ENCODE data around the gene POLR1B. TPM values are rescaled to one million over a fixed set of nuclear protein-coding genes. Genes with fewer than 3 reads are reported as not detected.
"Not testable (repeated sequence)": the region's sequence is repeated elsewhere in the genome, so short reads cannot be mapped to it uniquely, and the experiment has no call there.

Gene POLR1B
- total and polyA plus RNA-seq, 5 donors: 3.1 to 13.8 (median 10.2) TPM

DNA sequence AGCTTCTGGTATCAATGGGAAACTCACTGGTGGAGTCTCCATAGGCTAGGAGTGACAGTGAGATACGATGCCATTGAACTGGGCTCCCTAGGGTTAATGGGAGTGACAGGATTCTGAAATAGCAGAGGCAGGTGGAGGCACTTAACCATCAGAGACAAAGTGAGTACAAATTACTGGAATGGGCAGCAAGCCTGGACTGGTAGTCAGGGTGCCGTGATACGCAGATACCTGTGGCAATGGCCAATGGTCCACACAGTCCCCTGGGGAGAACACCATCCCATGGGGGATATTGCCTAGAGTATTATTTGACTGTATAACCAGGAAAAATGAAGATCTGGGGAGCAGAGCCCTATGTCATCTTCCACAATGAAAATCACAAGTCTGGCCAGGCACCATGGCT, 59.5 kb downstream of the POLR1B start:
- Histone ChIP-seq H3K9me3 (ENCODE audit: control insufficient read depth, low read length) (no peaks in the 10 kb centered on the region), H3K4me3 (ENCODE audit: low read length) (no peak overlapping the region), H3K27me3 (ENCODE audit: control insufficient read depth, insufficient read depth) (no peaks in the 10 kb centered on the region), H3K4me1 (ENCODE audit: control insufficient read depth, insufficient read depth, low read length) (no peaks in the 10 kb centered on the region), H3K27ac (ENCODE audit: low read length) (no peak overlapping the region)
- intact Hi-C loops (cut with DNase I): loop anchor here in 2 of 4 donors (2.0 to 5.0 kb wide), 2 partner anchors 125 to 126 kb away; no protein-coding TSS in a partner anchor
- ATAC-seq (no peak), DNase-seq (no peak)
- 94% methylated on average over 3 of the region's 3 CpGs for WGBS

- intact Hi-C loops (cut with DNase I): loop anchor here in 1 of 4 donors (5.0 kb wide), 1 partner anchor 124 kb away; no protein-coding TSS in a partner anchor
- DNase-seq (no peak), ATAC-seq (no peak)
- Histone ChIP-seq H3K27ac (ENCODE audit: low read length) (no peak overlapping the region), H3K4me3 (ENCODE audit: low read length) (no peak overlapping the region), H3K9me3 (ENCODE audit: control insufficient read depth, low read length) (no peaks in the 10 kb centered on the region), H3K27me3 (ENCODE audit: control insufficient read depth, insufficient read depth) (no peaks in the 10 kb centered on the region), H3K4me1 (ENCODE audit: control insufficient read depth, insufficient read depth, low read length) (no peaks in the 10 kb centered on the region)
- 94% methylated on average over 3 of the region's 3 CpGs for WGBS
Observed at GRCh38 chr2:112602917-112603316, 60.7 kb downstream of the POLR1B start.

- DNase-seq: no peak
- H3K9me3 ChIP-seq (ENCODE audit: control insufficient read depth, low read length): no peaks in the 10 kb centered on the region
- 94% methylated on average over 2 of the region's 2 CpGs for WGBS
- no peak overlapping the region for H3K4me3 ChIP-seq (ENCODE audit: low read length)
- H3K4me1 ChIP-seq (ENCODE audit: control insufficient read depth, insufficient read depth, low read length): no peaks in the 10 kb centered on the region
- intact Hi-C loops (cut with DNase I): loop anchor here in 1 of 4 donors (5.0 kb wide), 1 partner anchor 124 kb away; no protein-coding TSS in a partner anchor
- H3K27me3 ChIP-seq (ENCODE audit: control insufficient read depth, insufficient read depth): no peaks in the 10 kb centered on the region
- H3K27ac ChIP-seq (ENCODE audit: low read length): no peak overlapping the region
- no peak for ATAC-seq
Observed at GRCh38 chr2:112603731-112604130, 61.5 kb downstream of the POLR1B start.

GRCh38 chr2:112604952-112605351, 62.7 kb downstream of the POLR1B start:
- no peaks in the 10 kb centered on the region for H3K27me3 ChIP-seq (ENCODE audit: control insufficient read depth, insufficient read depth)
- WGBS: 83% methylated on average over 4 of the region's 4 CpGs
- DNase-seq (no peak), ATAC-seq (no peak)
- no peak overlapping the region for H3K4me3 ChIP-seq (ENCODE audit: low read length)
- no peaks in the 10 kb centered on the region for H3K9me3 ChIP-seq (ENCODE audit: control insufficient read depth, low read length)
- H3K4me1 ChIP-seq (ENCODE audit: control insufficient read depth, insufficient read depth, low read length): no peaks in the 10 kb centered on the region
- no peak overlapping the region for H3K27ac ChIP-seq (ENCODE audit: low read length)
- intact Hi-C loops (cut with DNase I): loop anchor here in 1 of 4 donors (5.0 kb wide), 1 partner anchor 122 kb away; no protein-coding TSS in a partner anchor

- Histone ChIP-seq H3K9me3 (ENCODE audit: control insufficient read depth, low read length) (no peaks in the 10 kb centered on the region), H3K4me3 (ENCODE audit: low read length) (no peak overlapping the region), H3K27ac (ENCODE audit: low read length) (no peak overlapping the region), H3K4me1 (ENCODE audit: control insufficient read depth, insufficient read depth, low read length) (no peaks in the 10 kb centered on the region), H3K27me3 (ENCODE audit: control insufficient read depth, insufficient read depth) (no peaks in the 10 kb centered on the region)
- intact Hi-C loops (cut with DNase I): no loop called here
- no peak for ATAC-seq
- DNase-seq: no peak
- WGBS: 87% methylated on average over 5 of the region's 5 CpGs
Observed at GRCh38 chr2:112605926-112606325, 63.7 kb downstream of the POLR1B start.

DNA sequence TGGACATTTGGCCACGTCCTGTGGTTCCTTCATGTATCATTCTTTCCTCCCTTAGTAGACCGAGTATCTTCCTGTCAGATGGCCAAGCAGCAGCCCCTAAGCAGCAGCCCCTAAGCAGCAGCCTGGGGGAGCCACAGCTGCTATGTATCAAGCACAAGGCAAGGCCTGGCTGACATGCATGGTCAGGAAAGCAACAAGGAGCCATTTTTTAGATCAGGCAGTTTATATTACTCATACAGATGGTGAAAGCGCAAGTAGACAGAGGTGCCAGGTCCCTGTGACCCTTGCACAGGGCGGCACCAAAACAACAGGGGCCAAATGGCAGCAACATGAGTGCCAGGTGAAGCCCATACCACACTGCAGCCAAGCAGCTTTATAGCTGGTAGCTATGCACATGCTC, 64.3 kb downstream of the POLR1B start:
- 64% methylated on average over 4 of the region's 4 CpGs for WGBS
- DNase-seq: no peak
- no peaks in the 10 kb centered on the region for H3K9me3 ChIP-seq (ENCODE audit: control insufficient read depth, low read length)

GRCh38 chr2:112607680-112608438, 65.6 kb downstream of the POLR1B start:
- ATAC-seq: no peak
- Histone ChIP-seq H3K27me3 (ENCODE audit: control insufficient read depth, insufficient read depth) (no peaks in the 10 kb centered on the region), H3K9me3 (ENCODE audit: control insufficient read depth, low read length) (no peaks in the 10 kb centered on the region), H3K4me3 (ENCODE audit: low read length) (no peak overlapping the region), H3K27ac (ENCODE audit: low read length) (no peak overlapping the region), H3K4me1 (ENCODE audit: control insufficient read depth, insufficient read depth, low read length) (no peaks in the 10 kb centered on the region)
- intact Hi-C loops (cut with DNase I): no loop called here
- 89% methylated on average over 8 of the region's 8 CpGs for WGBS
- no peak for DNase-seq

More for the DNA sequence above, 64.3 kb downstream of the POLR1B start:
- Histone ChIP-seq H3K4me1 (ENCODE audit: control insufficient read depth, insufficient read depth, low read length) (no peaks in the 10 kb centered on the region), H3K4me3 (ENCODE audit: low read length) (no peak overlapping the region), H3K27ac (ENCODE audit: low read length) (no peak overlapping the region), H3K27me3 (ENCODE audit: control insufficient read depth, insufficient read depth) (no peaks in the 10 kb centered on the region)
- ATAC-seq: no peak
- intact Hi-C loops (cut with DNase I): no loop called here

DNA sequence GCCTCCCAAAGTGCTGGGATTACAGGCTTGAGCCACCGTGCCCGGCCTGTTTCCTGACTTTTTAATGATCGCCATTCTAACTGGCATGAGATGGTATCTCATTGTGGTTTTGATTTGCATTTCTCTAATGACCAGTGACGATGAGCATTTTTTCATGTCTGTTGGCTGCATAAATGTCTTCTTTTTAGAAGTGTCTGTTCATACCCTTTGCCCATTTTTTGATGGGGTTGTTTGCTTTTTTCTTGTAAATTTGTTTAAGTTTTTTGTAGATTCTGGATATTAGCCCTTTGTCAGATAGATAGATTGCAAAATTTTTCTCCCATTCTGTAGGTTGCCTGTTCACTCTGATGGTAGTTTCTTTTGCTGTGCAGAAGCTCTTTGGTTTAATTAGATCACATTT, 67.1 kb downstream of the POLR1B start:
- H3K4me3 ChIP-seq (ENCODE audit: low read length); intact Hi-C loops (cut with DNase I); H3K9me3 ChIP-seq (ENCODE audit: control insufficient read depth, low read length); H3K27ac ChIP-seq (ENCODE audit: low read length); DNase-seq; H3K27me3 ChIP-seq (ENCODE audit: control insufficient read depth, insufficient read depth); ATAC-seq; H3K4me1 ChIP-seq (ENCODE audit: control insufficient read depth, insufficient read depth, low read length): not testable (repeated sequence)
- WGBS: 97% methylated on average over 4 of the region's 4 CpGs

- H3K27me3 ChIP-seq (ENCODE audit: control insufficient read depth, insufficient read depth); ATAC-seq; H3K9me3 ChIP-seq (ENCODE audit: control insufficient read depth, low read length); intact Hi-C loops (cut with DNase I); H3K4me1 ChIP-seq (ENCODE audit: control insufficient read depth, insufficient read depth, low read length); DNase-seq; H3K4me3 ChIP-seq (ENCODE audit: low read length); H3K27ac ChIP-seq (ENCODE audit: low read length): not testable (repeated sequence)
- 83% methylated on average over 1 of the region's 1 CpG for WGBS
Observed at GRCh38 chr2:112612283-112612682, 70.0 kb downstream of the POLR1B start.

- no peak overlapping the region for H3K27ac ChIP-seq (ENCODE audit: low read length)
- no peak for DNase-seq
- H3K9me3 ChIP-seq (ENCODE audit: control insufficient read depth, low read length): no peaks in the 10 kb centered on the region
- no peaks in the 10 kb centered on the region for H3K4me1 ChIP-seq (ENCODE audit: control insufficient read depth, insufficient read depth, low read length)
- H3K4me3 ChIP-seq (ENCODE audit: low read length): no peak overlapping the region
- no peaks in the 10 kb centered on the region for H3K27me3 ChIP-seq (ENCODE audit: control insufficient read depth, insufficient read depth)
- no peak for ATAC-seq
- 72% methylated on average over 13 of the region's 13 CpGs for WGBS
- intact Hi-C loops (cut with DNase I): no loop called here
Observed at GRCh38 chr2:112614201-112614840, 72.1 kb downstream of the POLR1B start.

DNA sequence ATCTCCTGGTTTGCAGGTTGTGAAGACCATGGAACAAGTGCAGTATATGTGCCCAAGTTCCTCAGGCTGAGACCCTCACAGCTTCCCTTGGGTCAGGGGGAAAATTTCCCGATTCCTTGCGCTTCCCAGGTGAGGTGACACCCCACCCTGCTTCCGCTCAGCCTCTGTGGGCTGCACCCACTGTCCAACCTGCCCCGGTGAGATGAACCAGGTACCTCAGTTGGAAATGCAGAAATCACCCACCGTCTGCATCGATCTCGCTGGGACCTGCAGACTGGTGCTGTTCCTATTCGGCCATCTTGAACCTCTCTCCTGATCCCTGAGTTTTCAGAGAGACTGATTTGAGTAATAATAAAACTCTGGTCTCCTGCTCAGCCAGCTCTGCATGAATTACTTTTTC, 72.8 kb downstream of the POLR1B start:
- Histone ChIP-seq H3K27ac (ENCODE audit: low read length) (no peak overlapping the region), H3K4me1 (ENCODE audit: control insufficient read depth, insufficient read depth, low read length) (no peaks in the 10 kb centered on the region), H3K9me3 (ENCODE audit: control insufficient read depth, low read length) (no peaks in the 10 kb centered on the region), H3K27me3 (ENCODE audit: control insufficient read depth, insufficient read depth) (no peaks in the 10 kb centered on the region), H3K4me3 (ENCODE audit: low read length) (no peak overlapping the region)
- WGBS: 97% methylated on average over 8 of the region's 8 CpGs
- ATAC-seq (no peak), DNase-seq (no peak)
- intact Hi-C loops (cut with DNase I): no loop called here

Measured in right cardiac atrium (tissue), 5 donors.